Mammary epithelial cell (primary cell): ENCODE measurements around the gene CCDC102B.

ENCODE experiments used
- EZH2 ChIP-seq: IDR thresholded peaks from 2 replicates; pipeline ENCODE4 v1.6.1; 2012; ENCODE audit warnings: low read length, inconsistent platforms, borderline replicate concordance
- TF ChIP-seq, protein P1 (sequence below), 2 donors: IDR thresholded peaks in 1 of 2; conservative IDR thresholded peaks in 1 of 2; 2 replicates each; pipeline ENCODE4 v1.5.1; 2011 to 2012; ENCODE audit warnings: inconsistent platforms in 2 of 2, low read length in 2 of 2, mild to moderate bottlenecking in 2 of 2, control low read depth in 1 of 2, low read depth in 1 of 2; ENCODE audit not compliant: insufficient read depth in 1 of 2; ENCODE audit errors: extremely low read depth in 1 of 2

GRCh38 chr18:68779169-68779568, 18.7 kb upstream of the CCDC102B start:
- TF ChIP-seq, protein P1, sequence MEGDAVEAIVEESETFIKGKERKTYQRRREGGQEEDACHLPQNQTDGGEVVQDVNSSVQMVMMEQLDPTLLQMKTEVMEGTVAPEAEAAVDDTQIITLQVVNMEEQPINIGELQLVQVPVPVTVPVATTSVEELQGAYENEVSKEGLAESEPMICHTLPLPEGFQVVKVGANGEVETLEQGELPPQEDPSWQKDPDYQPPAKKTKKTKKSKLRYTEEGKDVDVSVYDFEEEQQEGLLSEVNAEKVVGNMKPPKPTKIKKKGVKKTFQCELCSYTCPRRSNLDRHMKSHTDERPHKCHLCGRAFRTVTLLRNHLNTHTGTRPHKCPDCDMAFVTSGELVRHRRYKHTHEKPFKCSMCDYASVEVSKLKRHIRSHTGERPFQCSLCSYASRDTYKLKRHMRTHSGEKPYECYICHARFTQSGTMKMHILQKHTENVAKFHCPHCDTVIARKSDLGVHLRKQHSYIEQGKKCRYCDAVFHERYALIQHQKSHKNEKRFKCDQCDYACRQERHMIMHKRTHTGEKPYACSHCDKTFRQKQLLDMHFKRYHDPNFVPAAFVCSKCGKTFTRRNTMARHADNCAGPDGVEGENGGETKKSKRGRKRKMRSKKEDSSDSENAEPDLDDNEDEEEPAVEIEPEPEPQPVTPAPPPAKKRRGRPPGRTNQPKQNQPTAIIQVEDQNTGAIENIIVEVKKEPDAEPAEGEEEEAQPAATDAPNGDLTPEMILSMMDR (conservative IDR thresholded peaks at IDR 0.05 in 1 of 2, IDR thresholded peaks at IDR 0.05 in 1 of 2; ENCODE audit: extremely low read depth in 1 of 2, insufficient read depth in 1 of 2, low read depth in 1 of 2, low read length in 2 of 2), result no peak
- TF ChIP-seq EZH2, result no peak
